SHP77 (cell line): ENCODE measurements around the gene PRR15L.
"Not testable (repeated sequence)": the region's sequence is repeated elsewhere in the genome, so short reads cannot be mapped to it uniquely, and the experiment has no call there.

Experiments used
- DNase-seq, 2 experiments: peaks; one replicate each; lab custom pipeline; 2025; lab: John Stamatoyannopoulos, UW

The PRR15L gene

GRCh38 chr17:47988445-47988844 is 30.8 kb upstream of the PRR15L start:
- DNase-seq, result not testable (repeated sequence)

GRCh38 chr17:47987240-47987835 is 29.7 kb upstream of the PRR15L start:
- peak; percentile 28 to 60 for DNase-seq

GRCh38 chr17:47986520-47986919 is 28.8 kb upstream of the PRR15L start:
- no peak for DNase-seq

GRCh38 chr17:47983492-47984223 is 26.0 kb upstream of the PRR15L start:
- no peak for DNase-seq

GRCh38 chr17:47982645-47983390 is 25.1 kb upstream of the PRR15L start:
- no peak for DNase-seq

GRCh38 chr17:47982091-47982617 is 24.5 kb upstream of the PRR15L start:
- no peak for DNase-seq

GRCh38 chr17:47981462-47981861 is 23.8 kb upstream of the PRR15L start:
- DNase-seq, result no peak

- DNase-seq, result no peak
These were observed 22.9 kb upstream of the PRR15L start for GRCh38 chr17:47980541-47980940.

- DNase-seq, result peak; percentile 49 to 55
These were observed 20.6 kb upstream of the PRR15L start for GRCh38 chr17:47978324-47978723.

GRCh38 chr17:47975823-47976205 is 18.1 kb upstream of the PRR15L start:
- no peak for DNase-seq

GRCh38 chr17:47975189-47975822 is 17.6 kb upstream of the PRR15L start:
- DNase-seq, result no peak

GRCh38 chr17:47973541-47973940 is 15.9 kb upstream of the PRR15L start:
- DNase-seq, result no peak

GRCh38 chr17:47970725-47971499 is 13.2 kb upstream of the PRR15L start, which contains the start of gene CDK5RAP3:
TSS of gene CDK5RAP3 (plus strand) at chr17:47971113. CDS start at chr17:47971147, 34 bp downstream.
- DNase-seq, result peak; percentile 99 to 100

GRCh38 chr17:47969930-47970724 is 12.4 kb upstream of the PRR15L start:
- no peak for DNase-seq

- no peak for DNase-seq
These were observed 11.2 kb upstream of the PRR15L start for GRCh38 chr17:47968836-47969235.

- no peak for DNase-seq
These were observed 10.0 kb upstream of the PRR15L start for GRCh38 chr17:47967607-47968252.

GRCh38 chr17:47966079-47966519 is 8.4 kb upstream of the PRR15L start:
- DNase-seq, result no peak

- DNase-seq, result no peak
These were observed 7.2 kb upstream of the PRR15L start for GRCh38 chr17:47964856-47965255.

- no peak for DNase-seq
These were observed 5.2 kb upstream of the PRR15L start for GRCh38 chr17:47962901-47963300.

- DNase-seq, result no peak
These were observed 3.7 kb upstream of the PRR15L start for GRCh38 chr17:47961406-47961805.
